NCI-H146 treated with DMSO at 0.1 percent for 48 hours (cell line): Measurements from ENCODE around the gene LYZL2.
"Not testable (repeated sequence)": the region's sequence is repeated elsewhere in the genome, so short reads cannot be mapped to it uniquely, and the experiment has no call there.

ENCODE experiments used
- DNase-seq: peaks from one replicate; lab custom pipeline; 2025; ENCODE audit not compliant: unreplicated experiment; lab: John Stamatoyannopoulos, UW

Gene LYZL2

GRCh38 chr10:30629653-30630052, at the start of gene LYZL2:
TSS of gene LYZL2 (minus strand) at chr10:30629753. CDS start at chr10:30626915, 2,838 bp downstream.
- no peak for DNase-seq

- DNase-seq, result not testable (repeated sequence)
Observed at GRCh38 chr10:30677616-30678015, 48.1 kb upstream of the LYZL2 start.

GRCh38 chr10:30677146-30677545, 47.6 kb upstream of the LYZL2 start:
- not testable (repeated sequence) for DNase-seq

- DNase-seq, result no peak
Observed at GRCh38 chr10:30675791-30676718, 46.5 kb upstream of the LYZL2 start.

- DNase-seq, result no peak
Observed at GRCh38 chr10:30674796-30675195, 45.2 kb upstream of the LYZL2 start.

GRCh38 chr10:30673262-30673661, 43.7 kb upstream of the LYZL2 start:
- DNase-seq, result not testable (repeated sequence)

GRCh38 chr10:30672338-30672737, 42.8 kb upstream of the LYZL2 start:
- not testable (repeated sequence) for DNase-seq

GRCh38 chr10:30671026-30671616, 41.6 kb upstream of the LYZL2 start:
- DNase-seq, result peak; percentile 7

- not testable (repeated sequence) for DNase-seq
Observed at GRCh38 chr10:30667982-30668381, 38.4 kb upstream of the LYZL2 start.

- not testable (repeated sequence) for DNase-seq
Observed at GRCh38 chr10:30663403-30663802, 33.9 kb upstream of the LYZL2 start.

- DNase-seq, result no peak
Observed at GRCh38 chr10:30662814-30663213, 33.3 kb upstream of the LYZL2 start.

GRCh38 chr10:30660314-30660713, 30.8 kb upstream of the LYZL2 start:
- not testable (repeated sequence) for DNase-seq

- no peak for DNase-seq
Observed at GRCh38 chr10:30656233-30656632, 26.7 kb upstream of the LYZL2 start.

- DNase-seq, result not testable (repeated sequence)
Observed at GRCh38 chr10:30655001-30655400, 25.4 kb upstream of the LYZL2 start.

- not testable (repeated sequence) for DNase-seq
Observed at GRCh38 chr10:30651470-30652397, 22.2 kb upstream of the LYZL2 start.

GRCh38 chr10:30647089-30647488, 17.5 kb upstream of the LYZL2 start:
- no peak for DNase-seq

GRCh38 chr10:30645340-30645827, 15.8 kb upstream of the LYZL2 start:
- DNase-seq, result no peak

GRCh38 chr10:30644408-30644861, 14.9 kb upstream of the LYZL2 start:
- DNase-seq, result not testable (repeated sequence)

GRCh38 chr10:30643557-30644199, 14.1 kb upstream of the LYZL2 start:
- not testable (repeated sequence) for DNase-seq

- DNase-seq, result not testable (repeated sequence)
Observed at GRCh38 chr10:30642856-30643255, 13.3 kb upstream of the LYZL2 start.
